Epithelial cell of esophagus (primary cell): ENCODE data around the gene RASSF1.
"Not testable (repeated sequence)": the region's sequence is repeated elsewhere in the genome, so short reads cannot be mapped to it uniquely, and the experiment has no call there.

ENCODE experiments used
- DNase-seq: peaks from one replicate; pipeline ENCODE4 v3.0.0; 2010; ENCODE audit warnings: low read depth
- H3K4me3 ChIP-seq: 2 replicates; pipeline ENCODE4 v1.5.1; 2011; ENCODE audit warnings: mild to moderate bottlenecking, low read length, control low read depth
- CTCF ChIP-seq: IDR thresholded peaks from 2 replicates; pipeline ENCODE4 v1.5.1; 2011; ENCODE audit warnings: low read depth, mild to moderate bottlenecking, low read length, control low read depth, inconsistent platforms; ENCODE audit not compliant: insufficient read depth; ENCODE audit errors: missing control alignments

The RASSF1 gene

GRCh38 chr3:50314816-50315215, 25.8 kb downstream of the RASSF1 start:
- DNase-seq, result no peak
- no peak for TF ChIP-seq CTCF
- H3K4me3 ChIP-seq, result no peak overlapping the region

- H3K4me3 ChIP-seq, result no peak overlapping the region
- DNase-seq, result no peak
- TF ChIP-seq CTCF, result no peak
Observed at GRCh38 chr3:50314342-50314741, 26.3 kb downstream of the RASSF1 start.

GRCh38 chr3:50312041-50312440, 28.6 kb downstream of the RASSF1 start:
- not testable (repeated sequence) for DNase-seq, H3K4me3 ChIP-seq

- DNase-seq, result peak; percentile 66
Observed at GRCh38 chr3:50304601-50305000, 36.0 kb downstream of the RASSF1 start.

GRCh38 chr3:50303013-50303815, 37.4 kb downstream of the RASSF1 start, which contains the start of gene HYAL1:
HYAL1 (minus strand) TSS chr3:50303574; CDS start chr3:50302956, 618 bp downstream.
- peak; percentile 14 for TF ChIP-seq CTCF
- DNase-seq, result peak; percentile 41
- H3K4me3 ChIP-seq, result peak within 1 kb of the TSS; percentile 3

More at GRCh38 chr3:50304601-50305000, 36.0 kb downstream of the RASSF1 start:
- no peak for TF ChIP-seq CTCF
- no peak overlapping the region for H3K4me3 ChIP-seq

- H3K4me3 ChIP-seq, result no peak overlapping the region
- DNase-seq, result no peak
- TF ChIP-seq CTCF, result no peak
Observed at GRCh38 chr3:50302095-50303012, 38.3 kb downstream of the RASSF1 start.

GRCh38 chr3:50300681-50301254, 39.9 kb downstream of the RASSF1 start:
- TF ChIP-seq CTCF, result no peak
- no peak overlapping the region for H3K4me3 ChIP-seq
- DNase-seq, result no peak
